GM18517 (cell line): Measurements from ENCODE around the gene RNF151.
A peak's percentile ranks its signal among the peaks of the same experiment; 100 is the strongest.
"Not testable (repeated sequence)": the region's sequence is repeated elsewhere in the genome, so short reads cannot be mapped to it uniquely, and the experiment has no call there.

ENCODE experiments used
- ATAC-seq: cut with Tn5 transposase; IDR thresholded peaks from one replicate; pipeline ENCODE4 v1.9.1; 2021; ENCODE audit warnings: mild to moderate bottlenecking, moderate library complexity; ENCODE audit not compliant: unreplicated experiment

RNF151 gene

GRCh38 chr16:1966460-1966859 lies at the start of gene RNF151:
TSS of gene RNF151 (plus strand) at chr16:1966856. CDS start at chr16:1966882, 26 bp downstream.
- no peak for ATAC-seq

GRCh38 chr16:1917056-1917664 lies 49.5 kb upstream of the RNF151 start:
- no peak for ATAC-seq

GRCh38 chr16:1917665-1918350 lies 48.8 kb upstream of the RNF151 start:
- no peak for ATAC-seq

- ATAC-seq, result no peak
Measured at GRCh38 chr16:1918351-1919326, 48.0 kb upstream of the RNF151 start, which contains the start of gene HS3ST6. TSS of gene HS3ST6 (minus strand) at chr16:1918415. CDS start at chr16:1918323, 92 bp downstream.

- ATAC-seq, result no peak
Measured at GRCh38 chr16:1919327-1919998, 47.2 kb upstream of the RNF151 start.

GRCh38 chr16:1920122-1920521 lies 46.5 kb upstream of the RNF151 start:
- ATAC-seq, result not testable (repeated sequence)

GRCh38 chr16:1920727-1921171 lies 45.9 kb upstream of the RNF151 start:
- no peak for ATAC-seq

GRCh38 chr16:1922357-1922756 lies 44.3 kb upstream of the RNF151 start:
- no peak for ATAC-seq

GRCh38 chr16:1923299-1924034 lies 43.2 kb upstream of the RNF151 start:
- no peak for ATAC-seq

GRCh38 chr16:1924095-1924494 lies 42.6 kb upstream of the RNF151 start:
- ATAC-seq, result no peak

- no peak for ATAC-seq
Measured at GRCh38 chr16:1926271-1926670, 40.4 kb upstream of the RNF151 start.

GRCh38 chr16:1929105-1929504 lies 37.6 kb upstream of the RNF151 start:
- no peak for ATAC-seq

- peak; percentile 80 for ATAC-seq
Measured at GRCh38 chr16:1929578-1930337, 36.9 kb upstream of the RNF151 start.

GRCh38 chr16:1930338-1930720 lies 36.3 kb upstream of the RNF151 start:
- ATAC-seq, result no peak

- ATAC-seq, result no peak
Measured at GRCh38 chr16:1932050-1933028, 34.3 kb upstream of the RNF151 start.

GRCh38 chr16:1933097-1933661 lies 33.5 kb upstream of the RNF151 start:
- no peak for ATAC-seq

- ATAC-seq, result no peak
Measured at GRCh38 chr16:1936945-1937479, 29.6 kb upstream of the RNF151 start.

- ATAC-seq, result no peak
Measured at GRCh38 chr16:1938316-1938715, 28.3 kb upstream of the RNF151 start.
